ENCODE data around the gene SPON2. TPM values are rescaled to one million over a fixed set of nuclear protein-coding genes. Genes with fewer than 3 reads are reported as not detected.
"Not testable (repeated sequence)": the region's sequence is repeated elsewhere in the genome, so short reads cannot be mapped to it uniquely, and the experiment has no call there.

The SPON2 gene
- total and polyA plus RNA-seq, 2 of the 4 experiments (the other 2 are of a cell fraction), result 21.1 to 177 TPM

- H3K27ac ChIP-seq (ENCODE audit: insufficient read depth, low read length); H2BK5ac ChIP-seq (ENCODE audit: low read depth, low read length, poor library complexity, severe bottlenecking); H2AK9ac ChIP-seq (replicated peaks; ENCODE audit: low read depth, low read length, poor library complexity); dilution Hi-C loops (cut with HindIII; ENCODE audit: low sequenced_read_pairs, unreplicated experiment); in situ Hi-C loops (cut with MboI; ENCODE audit: low sequenced_read_pairs); H3K9me1 ChIP-seq (ENCODE audit: insufficient read depth, low read length); H3K4ac ChIP-seq (ENCODE audit: low read depth, low read length); H3K36me3 ChIP-seq (ENCODE audit: control insufficient read depth, insufficient read depth, low read length); H3K4me1 ChIP-seq (ENCODE audit: control insufficient read depth, insufficient read depth, low read length); H2AFZ ChIP-seq (replicated peaks; ENCODE audit: low read length, poor library complexity); H3K23ac ChIP-seq (ENCODE audit: low read depth, low read length); H2BK15ac ChIP-seq (ENCODE audit: low read depth, low read length); H3K9me3 ChIP-seq (ENCODE audit: control insufficient read depth, insufficient read depth, low read length); H4K8ac ChIP-seq (ENCODE audit: low read depth in 2 of 2, low read length in 2 of 2); H2BK20ac ChIP-seq (ENCODE audit: low read depth, low read length); POLR2A ChIA-PET (ENCODE audit: unreplicated experiment); intact Hi-C loops (cut with micrococcal nuclease); ATAC-seq (ENCODE audit: low read depth); H3K9ac ChIP-seq (ENCODE audit: low read depth, low read length); H2BK120ac ChIP-seq (ENCODE audit: low read depth, low read length); BruUV-seq (replicated peaks); H3K4me3 ChIP-seq (ENCODE audit: insufficient read depth, low read depth, low read length); H2AK5ac ChIP-seq (ENCODE audit: low read depth, low read length); H3K18ac ChIP-seq (ENCODE audit: low read depth, low read length); H3K79me1 ChIP-seq (ENCODE audit: low read depth in 1 of 2, low read length in 2 of 2); H4K20me1 ChIP-seq (ENCODE audit: insufficient read depth, low read length); H3K14ac ChIP-seq (replicated peaks; ENCODE audit: low read depth, low read length); H3K56ac ChIP-seq (ENCODE audit: extremely low read depth, insufficient read depth, low read length); H3K4me2 ChIP-seq (ENCODE audit: low read depth, low read length); DNase-seq; CTCF ChIA-PET; H4K91ac ChIP-seq (ENCODE audit: insufficient read depth, low read depth, low read length); H4K5ac ChIP-seq (ENCODE audit: low read depth, low read length): not testable (repeated sequence)
- no CpG with 5 or more reads among the region's 4 CpGs for WGBS, 2 experiments (ENCODE audit: extremely low coverage in 2 of 2, insufficient read length in 1 of 2)
- H3K27me3 ChIP-seq (ENCODE audit: control insufficient read depth, insufficient read depth, low read length), result peaks cover 22% of the 10 kb centered on the region
These were observed 46.9 kb downstream of the SPON2 start for GRCh38 chr4:1125466-1125865.

Data from IMR-90 (cell line).